ENCODE measurements around the gene C12orf43.

GRCh38 chr12:120972870-120973543, 43.3 kb downstream of the C12orf43 start:
- TF ChIP-seq CTCF (conservative IDR thresholded peaks at IDR 0.05; ENCODE audit: low read depth, low read length) (no peak), POLR2A (IDR thresholded peaks at IDR 0.05; ENCODE audit: low read depth, low read length) (no peak), ELK1 (IDR thresholded peaks at IDR 0.05; ENCODE audit: borderline replicate concordance, low read depth, low read length) (no peak), MAZ (IDR thresholded peaks at IDR 0.05; ENCODE audit: borderline replicate concordance, low read depth, low read length) (no peak), USF2 (IDR thresholded peaks at IDR 0.05; ENCODE audit: low read depth, low read length) (no peak), RFX5 (IDR thresholded peaks at IDR 0.05; ENCODE audit: low read depth, low read length) (no peak)
